ENCODE measurements around the gene TNS3. TPM values are rescaled to one million over a fixed set of nuclear protein-coding genes. Genes with fewer than 3 reads are reported as not detected.

TNS3 gene
- total RNA-seq, 1 experiment from 2014 or later = 135 TPM

DNA sequence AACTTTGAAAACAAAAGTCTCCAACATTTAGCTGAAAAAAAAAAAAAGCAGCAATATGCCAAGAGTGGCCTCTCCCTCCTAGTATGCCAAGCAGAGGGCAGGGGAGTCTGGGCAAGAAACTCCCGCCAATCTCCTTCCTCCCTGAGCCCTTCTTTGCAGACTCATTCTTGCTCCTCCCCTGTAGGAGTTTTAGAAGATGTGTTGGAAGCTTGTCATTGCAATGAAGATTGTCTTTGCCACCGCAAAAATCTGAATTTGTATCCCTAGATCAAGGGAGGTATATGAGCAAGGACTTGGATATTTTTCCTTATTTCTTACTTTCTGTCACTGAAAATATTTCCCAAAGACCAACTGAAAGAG, 2.6 kb upstream of the TNS3 start:
- no peaks in the 10 kb centered on the region for H3K9me3 Mint-ChIP-seq (ENCODE audit: low read depth, unreplicated experiment)
- no peak for DNase-seq
- H3K4me3 Mint-ChIP-seq (ENCODE audit: low read depth, unreplicated experiment) = no peak overlapping the region
- intact Hi-C loops (cut with micrococcal nuclease; ENCODE audit: unreplicated experiment) = no loop called here
- peaks cover 31% of the 10 kb centered on the region for H3K36me3 Mint-ChIP-seq (ENCODE audit: insufficient read depth, unreplicated experiment)
- peaks cover 50% of the 10 kb centered on the region for H3K4me1 Mint-ChIP-seq (ENCODE audit: low read depth, unreplicated experiment)
- no peaks in the 10 kb centered on the region for H3K27me3 Mint-ChIP-seq (ENCODE audit: unreplicated experiment)
- no peak overlapping the region for H3K27ac Mint-ChIP-seq (ENCODE audit: unreplicated experiment)
- CTCF ChIA-PET = interaction anchor here (0.7 kb wide), 1 partner anchor 55 kb away, joined by 3 read pairs; no protein-coding TSS in a partner anchor
- BruUV-seq (replicated peaks) = no TSS peak
- TF ChIP-seq, protein P1, sequence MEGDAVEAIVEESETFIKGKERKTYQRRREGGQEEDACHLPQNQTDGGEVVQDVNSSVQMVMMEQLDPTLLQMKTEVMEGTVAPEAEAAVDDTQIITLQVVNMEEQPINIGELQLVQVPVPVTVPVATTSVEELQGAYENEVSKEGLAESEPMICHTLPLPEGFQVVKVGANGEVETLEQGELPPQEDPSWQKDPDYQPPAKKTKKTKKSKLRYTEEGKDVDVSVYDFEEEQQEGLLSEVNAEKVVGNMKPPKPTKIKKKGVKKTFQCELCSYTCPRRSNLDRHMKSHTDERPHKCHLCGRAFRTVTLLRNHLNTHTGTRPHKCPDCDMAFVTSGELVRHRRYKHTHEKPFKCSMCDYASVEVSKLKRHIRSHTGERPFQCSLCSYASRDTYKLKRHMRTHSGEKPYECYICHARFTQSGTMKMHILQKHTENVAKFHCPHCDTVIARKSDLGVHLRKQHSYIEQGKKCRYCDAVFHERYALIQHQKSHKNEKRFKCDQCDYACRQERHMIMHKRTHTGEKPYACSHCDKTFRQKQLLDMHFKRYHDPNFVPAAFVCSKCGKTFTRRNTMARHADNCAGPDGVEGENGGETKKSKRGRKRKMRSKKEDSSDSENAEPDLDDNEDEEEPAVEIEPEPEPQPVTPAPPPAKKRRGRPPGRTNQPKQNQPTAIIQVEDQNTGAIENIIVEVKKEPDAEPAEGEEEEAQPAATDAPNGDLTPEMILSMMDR (IDR thresholded peaks at IDR 0.05; ENCODE audit: unreplicated experiment) = no peak

DNA sequence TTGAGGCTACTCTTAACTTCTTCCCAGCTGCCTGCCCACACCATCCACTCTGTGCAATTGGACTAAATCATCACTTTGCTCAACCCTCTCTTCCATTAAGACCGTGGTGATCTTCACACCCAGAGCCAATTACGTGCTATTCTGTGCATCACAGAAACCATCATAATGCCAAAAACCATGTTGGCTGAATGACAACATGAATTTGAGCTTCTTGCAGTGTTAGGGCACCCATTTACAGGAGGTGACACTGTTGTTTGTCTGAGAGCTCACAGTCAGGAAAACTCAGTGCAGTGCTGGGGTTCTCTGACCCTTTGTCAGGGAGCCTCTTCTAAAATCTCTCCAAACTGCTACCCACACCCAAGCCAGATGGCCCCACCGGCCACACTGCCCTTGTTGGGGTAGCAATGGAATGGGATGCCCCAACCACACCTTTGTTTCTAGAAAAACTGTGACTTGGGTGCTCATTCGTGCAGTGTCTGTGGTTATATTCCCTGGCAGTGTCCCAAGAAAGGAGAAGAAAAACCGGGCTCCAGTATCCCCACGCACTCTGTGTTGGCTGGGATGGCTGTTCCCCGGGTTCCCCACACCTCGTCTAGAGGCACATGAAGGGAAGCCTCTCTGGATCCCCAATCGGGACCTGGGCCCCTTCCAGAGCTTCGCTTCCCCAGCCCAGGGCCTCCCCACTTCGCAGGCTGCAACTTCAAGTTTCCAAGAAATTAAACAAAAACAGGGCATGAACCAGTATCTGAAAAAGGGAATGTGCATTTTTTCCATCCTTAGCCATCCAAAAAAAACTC, 2.0 kb upstream of the TNS3 start:
- CTCF ChIA-PET = no interaction called here

DNA sequence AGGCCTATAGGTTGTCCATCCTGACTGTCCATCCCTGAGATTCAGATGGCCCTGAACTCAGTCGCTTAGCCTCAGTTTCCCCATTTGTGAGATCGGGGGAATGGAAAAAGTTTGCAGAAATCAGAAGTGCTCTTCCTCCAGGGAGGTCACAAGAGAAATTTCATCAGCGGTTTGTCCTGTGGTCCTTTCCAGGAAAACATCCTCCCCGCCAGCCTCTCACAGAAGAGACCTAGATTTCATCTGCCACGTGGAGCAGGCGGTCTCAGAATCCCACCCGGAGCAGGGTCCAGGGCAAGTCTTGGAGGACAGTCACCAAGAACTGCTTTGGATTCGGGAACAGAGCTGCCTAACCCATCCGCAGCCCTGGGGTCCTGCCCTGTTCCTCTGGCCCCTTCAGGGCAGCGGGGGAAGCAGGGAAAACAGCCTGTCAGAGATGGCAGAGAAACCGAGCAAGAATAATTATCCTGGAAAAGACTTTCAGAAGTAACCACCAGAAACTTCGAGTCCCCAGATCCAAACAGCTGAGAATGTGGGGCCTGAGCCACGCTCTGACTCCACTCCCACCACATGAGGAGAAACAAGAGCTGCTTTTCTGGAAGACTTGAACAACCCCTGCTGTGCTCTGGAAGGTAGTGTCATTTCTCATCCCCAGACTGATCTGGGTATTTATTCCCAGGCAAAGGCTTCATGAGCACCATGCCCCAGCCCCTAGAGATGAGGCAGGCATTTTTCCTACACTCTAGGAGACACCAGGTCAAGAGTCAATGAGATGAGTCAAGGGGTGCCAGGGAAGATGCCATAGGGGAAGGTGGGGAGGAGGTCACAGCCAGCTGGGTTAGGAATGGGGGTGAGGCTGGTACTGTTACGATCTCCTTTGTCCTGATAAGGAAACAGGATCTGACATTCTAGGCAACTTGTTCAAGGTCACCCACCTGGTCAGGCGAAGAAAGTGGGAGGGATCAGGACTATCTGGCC, 1.1 kb upstream of the TNS3 start:
- DNase-seq = no peak
- no peaks in the 10 kb centered on the region for H3K27me3 Mint-ChIP-seq (ENCODE audit: unreplicated experiment)
- CTCF ChIA-PET = interaction anchor here (0.5 to 2.1 kb wide), 3 partner anchors 24 to 100 kb away, joined by 3 to 4 read pairs (median 3); no protein-coding TSS in a partner anchor
- H3K9me3 Mint-ChIP-seq (ENCODE audit: low read depth, unreplicated experiment) = no peaks in the 10 kb centered on the region
- peaks cover 41% of the 10 kb centered on the region for H3K36me3 Mint-ChIP-seq (ENCODE audit: insufficient read depth, unreplicated experiment)
- intact Hi-C loops (cut with micrococcal nuclease; ENCODE audit: unreplicated experiment) = loop anchor here (2.0 kb wide), 2 partner anchors 18 to 204 kb away; no protein-coding TSS in a partner anchor
- peak overlapping the region; percentile 88 for H3K27ac Mint-ChIP-seq (ENCODE audit: unreplicated experiment)
- TF ChIP-seq, protein P1 (IDR thresholded peaks at IDR 0.05; ENCODE audit: unreplicated experiment) = no peak
- H3K4me1 Mint-ChIP-seq (ENCODE audit: low read depth, unreplicated experiment) = peaks cover 53% of the 10 kb centered on the region
- no TSS peak for BruUV-seq (replicated peaks)
- peak overlapping the region; percentile 100 for H3K4me3 Mint-ChIP-seq (ENCODE audit: low read depth, unreplicated experiment)

More for the DNA sequence above, 2.0 kb upstream of the TNS3 start:
- Mint-ChIP-seq H3K4me3 (ENCODE audit: low read depth, unreplicated experiment) (no peak overlapping the region), H3K27me3 (ENCODE audit: unreplicated experiment) (no peaks in the 10 kb centered on the region), H3K27ac (ENCODE audit: unreplicated experiment) (no peak overlapping the region), H3K9me3 (ENCODE audit: low read depth, unreplicated experiment) (no peaks in the 10 kb centered on the region), H3K36me3 (ENCODE audit: insufficient read depth, unreplicated experiment) (peaks cover 36% of the 10 kb centered on the region), H3K4me1 (ENCODE audit: low read depth, unreplicated experiment) (peaks cover 54% of the 10 kb centered on the region)
- TF ChIP-seq, protein P1 (IDR thresholded peaks at IDR 0.05; ENCODE audit: unreplicated experiment) = no peak
- BruUV-seq (replicated peaks) = no TSS peak
- DNase-seq = no peak
- intact Hi-C loops (cut with micrococcal nuclease; ENCODE audit: unreplicated experiment) = loop anchor here (2.0 kb wide), 2 partner anchors 17 to 203 kb away; no protein-coding TSS in a partner anchor

DNA sequence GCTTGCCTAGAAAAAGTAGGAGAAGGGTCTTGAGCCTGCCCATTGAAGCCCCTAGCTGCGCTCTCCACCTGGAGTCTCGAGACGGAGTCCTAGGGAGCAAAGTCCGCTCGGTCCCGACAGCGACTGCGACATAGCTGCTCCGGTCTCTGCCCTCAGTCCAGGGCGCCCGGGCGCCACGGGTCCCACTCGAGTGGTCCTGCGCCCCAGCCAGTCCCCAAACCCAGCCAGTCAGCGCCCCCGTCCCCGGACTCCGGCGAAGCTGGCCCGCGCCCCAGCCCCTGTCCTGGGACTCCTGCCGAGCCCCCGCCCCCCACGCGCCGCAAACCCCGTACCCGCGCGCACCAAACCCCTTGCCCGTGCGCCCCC, 490 bp downstream of the TNS3 start:
- CTCF ChIA-PET = interaction anchor here (0.6 to 2.1 kb wide), 7 partner anchors 30 to 1860 kb away, joined by 3 to 9 read pairs (median 5); no protein-coding TSS in a partner anchor
- Mint-ChIP-seq H3K4me1 (ENCODE audit: low read depth, unreplicated experiment) (peaks cover 56% of the 10 kb centered on the region), H3K4me3 (ENCODE audit: low read depth, unreplicated experiment) (peak overlapping the region; percentile 100), H3K27ac (ENCODE audit: unreplicated experiment) (peak overlapping the region; percentile 88), H3K9me3 (ENCODE audit: low read depth, unreplicated experiment) (no peaks in the 10 kb centered on the region), H3K27me3 (ENCODE audit: unreplicated experiment) (no peaks in the 10 kb centered on the region), H3K36me3 (ENCODE audit: insufficient read depth, unreplicated experiment) (peaks cover 57% of the 10 kb centered on the region)
- peak; percentile 56 for DNase-seq
- TF ChIP-seq, protein P1 (IDR thresholded peaks at IDR 0.05; ENCODE audit: unreplicated experiment) = no peak
- intact Hi-C loops (cut with micrococcal nuclease; ENCODE audit: unreplicated experiment) = loop anchor here (2.0 kb wide), 1 partner anchor 143 kb away; no protein-coding TSS in a partner anchor
- no TSS peak for BruUV-seq (replicated peaks)
